Gastroesophageal sphincter (tissue), 3 donors: ENCODE data around the gene OR51B2.

Source experiments
- EP300 ChIP-seq: sonication (generic); formaldehyde crosslinking; IDR thresholded peaks from one replicate; pipeline ENCODE4 v1.6.1; 2017; ENCODE audit warnings: antibody characterized with exemption, mild to moderate bottlenecking
- POLR2A ChIP-seq, 2 donors: fragments of 450-650 bp; IDR thresholded peaks; one replicate each; pipeline ENCODE4 v1.6.1; 2017; ENCODE audit warnings: antibody characterized with exemption in 2 of 2, mild to moderate bottlenecking in 2 of 2, moderate library complexity in 1 of 2
- TF ChIP-seq, protein P1 (sequence below), 4 experiments: fragments of 200-600 bp in 2 of 4; fragments of 450-650 bp in 2 of 4; sonication (generic) in 1 of 4; IDR thresholded peaks; one replicate each; pipeline ENCODE4 v1.5.1; 2017 to 2019; ENCODE audit warnings: antibody characterized with exemption in 4 of 4, mild to moderate bottlenecking in 2 of 4, moderate library complexity in 2 of 4

DNA sequence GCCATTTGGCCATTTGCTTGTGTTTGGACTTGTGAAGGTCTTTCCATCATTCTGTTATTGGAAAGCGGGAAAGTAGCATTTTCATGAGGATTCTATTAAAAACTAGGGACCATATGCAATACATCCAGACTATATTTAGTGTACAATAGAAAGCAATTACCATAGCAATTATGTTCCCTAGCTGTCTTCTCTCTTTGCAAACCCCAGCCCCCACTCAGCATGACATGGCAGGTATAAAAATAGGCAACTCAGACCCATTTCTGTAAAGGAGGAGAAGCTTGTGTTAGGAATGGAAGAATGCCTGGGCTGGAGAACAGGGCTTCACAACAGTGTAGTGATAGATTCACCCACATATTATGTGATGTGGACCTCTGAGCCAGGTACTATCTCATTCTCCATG, 39.6 kb upstream of the OR51B2 start:
- TF ChIP-seq POLR2A (IDR thresholded peaks at IDR 0.05) (no peak), EP300 (no peak)
- TF ChIP-seq, protein P1, sequence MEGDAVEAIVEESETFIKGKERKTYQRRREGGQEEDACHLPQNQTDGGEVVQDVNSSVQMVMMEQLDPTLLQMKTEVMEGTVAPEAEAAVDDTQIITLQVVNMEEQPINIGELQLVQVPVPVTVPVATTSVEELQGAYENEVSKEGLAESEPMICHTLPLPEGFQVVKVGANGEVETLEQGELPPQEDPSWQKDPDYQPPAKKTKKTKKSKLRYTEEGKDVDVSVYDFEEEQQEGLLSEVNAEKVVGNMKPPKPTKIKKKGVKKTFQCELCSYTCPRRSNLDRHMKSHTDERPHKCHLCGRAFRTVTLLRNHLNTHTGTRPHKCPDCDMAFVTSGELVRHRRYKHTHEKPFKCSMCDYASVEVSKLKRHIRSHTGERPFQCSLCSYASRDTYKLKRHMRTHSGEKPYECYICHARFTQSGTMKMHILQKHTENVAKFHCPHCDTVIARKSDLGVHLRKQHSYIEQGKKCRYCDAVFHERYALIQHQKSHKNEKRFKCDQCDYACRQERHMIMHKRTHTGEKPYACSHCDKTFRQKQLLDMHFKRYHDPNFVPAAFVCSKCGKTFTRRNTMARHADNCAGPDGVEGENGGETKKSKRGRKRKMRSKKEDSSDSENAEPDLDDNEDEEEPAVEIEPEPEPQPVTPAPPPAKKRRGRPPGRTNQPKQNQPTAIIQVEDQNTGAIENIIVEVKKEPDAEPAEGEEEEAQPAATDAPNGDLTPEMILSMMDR (IDR thresholded peaks at IDR 0.05): no peak
